ENCODE results near the gene TBC1D22A. TPM values are rescaled to one million over a fixed set of nuclear protein-coding genes. Genes with fewer than 3 reads are reported as not detected.

TBC1D22A gene
- total RNA-seq, 4 donors from 2014 or later, result 15.6 to 21.7 (median 20.5) TPM

DNA sequence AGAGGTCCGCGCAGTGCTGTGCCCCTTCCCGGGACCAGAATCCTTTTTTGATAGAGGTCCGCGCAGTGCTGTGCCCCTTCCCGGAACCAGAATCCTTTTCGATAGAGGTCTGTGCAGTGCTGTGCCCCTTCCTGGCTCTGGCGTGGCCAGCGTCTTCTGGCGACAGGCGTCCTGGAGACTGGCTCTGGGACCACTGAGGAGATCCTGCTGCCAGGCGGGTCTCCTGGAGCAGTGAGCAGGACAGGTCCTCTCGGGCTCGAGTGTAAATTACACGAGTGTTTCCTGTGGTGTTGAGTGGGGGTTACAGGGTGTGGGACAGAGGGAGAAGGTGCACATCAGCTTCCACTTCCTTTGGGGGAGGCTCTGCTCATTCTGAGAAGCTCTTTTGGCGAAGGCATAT, 98.1 kb downstream of the TBC1D22A start:
- intact Hi-C loops (cut with DNase I), result no loop called here
- Histone ChIP-seq H3K4me3 (no peak overlapping the region), H3K9me3 (no peaks in the 10 kb centered on the region), H3K27me3 (no peaks in the 10 kb centered on the region), H3K27ac (no peak overlapping the region), H3K36me3 (no peaks in the 10 kb centered on the region), H3K4me1 (no peaks in the 10 kb centered on the region)
- no peak for TF ChIP-seq POLR2A (IDR thresholded peaks at IDR 0.05)
- TF ChIP-seq, protein P1, sequence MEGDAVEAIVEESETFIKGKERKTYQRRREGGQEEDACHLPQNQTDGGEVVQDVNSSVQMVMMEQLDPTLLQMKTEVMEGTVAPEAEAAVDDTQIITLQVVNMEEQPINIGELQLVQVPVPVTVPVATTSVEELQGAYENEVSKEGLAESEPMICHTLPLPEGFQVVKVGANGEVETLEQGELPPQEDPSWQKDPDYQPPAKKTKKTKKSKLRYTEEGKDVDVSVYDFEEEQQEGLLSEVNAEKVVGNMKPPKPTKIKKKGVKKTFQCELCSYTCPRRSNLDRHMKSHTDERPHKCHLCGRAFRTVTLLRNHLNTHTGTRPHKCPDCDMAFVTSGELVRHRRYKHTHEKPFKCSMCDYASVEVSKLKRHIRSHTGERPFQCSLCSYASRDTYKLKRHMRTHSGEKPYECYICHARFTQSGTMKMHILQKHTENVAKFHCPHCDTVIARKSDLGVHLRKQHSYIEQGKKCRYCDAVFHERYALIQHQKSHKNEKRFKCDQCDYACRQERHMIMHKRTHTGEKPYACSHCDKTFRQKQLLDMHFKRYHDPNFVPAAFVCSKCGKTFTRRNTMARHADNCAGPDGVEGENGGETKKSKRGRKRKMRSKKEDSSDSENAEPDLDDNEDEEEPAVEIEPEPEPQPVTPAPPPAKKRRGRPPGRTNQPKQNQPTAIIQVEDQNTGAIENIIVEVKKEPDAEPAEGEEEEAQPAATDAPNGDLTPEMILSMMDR (IDR thresholded peaks at IDR 0.05), result no peak
- WGBS, 2 donors, result 89 to 98% methylated on average over 4 to 11 of the region's 16 CpGs
- DNase-seq, result no peak

DNA sequence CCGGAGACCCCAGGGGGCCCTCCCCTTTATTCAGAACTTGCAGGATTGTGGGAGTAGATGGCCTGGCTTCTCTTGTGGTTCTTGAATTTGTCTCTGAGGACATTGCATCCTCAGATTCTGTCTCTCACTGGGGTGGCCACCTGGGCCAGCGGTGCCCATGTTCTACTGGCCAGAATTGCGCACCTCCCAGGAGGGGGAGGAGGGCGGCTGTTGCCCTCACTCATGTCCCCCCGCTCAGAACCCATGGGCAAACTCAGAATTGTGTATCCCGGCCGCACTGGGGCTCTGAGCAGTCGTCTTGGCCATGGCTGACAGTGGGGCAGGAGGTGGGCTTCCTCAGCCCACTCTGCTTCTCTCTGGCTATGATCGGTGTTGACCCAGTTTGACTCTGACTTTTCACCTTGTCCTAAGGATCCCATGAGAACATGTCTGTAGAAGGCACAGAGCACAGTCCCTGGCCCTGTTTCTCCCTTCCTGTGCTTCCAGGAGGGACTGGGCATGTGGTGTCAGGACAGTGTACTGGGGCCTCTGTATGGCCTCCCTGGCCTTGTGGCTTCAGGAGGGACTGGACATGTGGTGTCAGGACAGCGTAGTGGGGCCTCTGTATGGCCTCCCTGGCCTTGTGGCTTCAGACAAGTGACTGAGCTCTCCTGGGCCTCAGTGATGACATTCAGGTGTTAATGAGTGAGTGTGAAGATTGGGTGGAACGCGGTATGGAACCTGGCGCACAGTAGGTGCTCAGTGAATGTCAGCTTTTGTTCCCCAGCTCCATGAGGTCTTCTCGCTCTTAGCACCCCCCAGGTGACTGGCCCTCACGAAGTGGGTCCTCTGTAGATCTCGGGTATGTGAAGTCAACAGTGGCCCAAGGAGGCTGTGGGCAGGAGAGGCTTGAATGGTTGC, 99.3 kb downstream of the TBC1D22A start:
- 84 to 88% methylated on average over 7 to 14 of the region's 16 CpGs for WGBS, 2 donors
- H3K4me1 ChIP-seq, result no peaks in the 10 kb centered on the region
- TF ChIP-seq, protein P1 (IDR thresholded peaks at IDR 0.05), result no peak
- H3K36me3 ChIP-seq, result no peaks in the 10 kb centered on the region
- H3K9me3 ChIP-seq, result no peaks in the 10 kb centered on the region
- no peak overlapping the region for H3K27ac ChIP-seq
- intact Hi-C loops (cut with DNase I), result no loop called here
- no peaks in the 10 kb centered on the region for H3K27me3 ChIP-seq
- no peak overlapping the region for H3K4me3 ChIP-seq
- DNase-seq, result no peak

DNA sequence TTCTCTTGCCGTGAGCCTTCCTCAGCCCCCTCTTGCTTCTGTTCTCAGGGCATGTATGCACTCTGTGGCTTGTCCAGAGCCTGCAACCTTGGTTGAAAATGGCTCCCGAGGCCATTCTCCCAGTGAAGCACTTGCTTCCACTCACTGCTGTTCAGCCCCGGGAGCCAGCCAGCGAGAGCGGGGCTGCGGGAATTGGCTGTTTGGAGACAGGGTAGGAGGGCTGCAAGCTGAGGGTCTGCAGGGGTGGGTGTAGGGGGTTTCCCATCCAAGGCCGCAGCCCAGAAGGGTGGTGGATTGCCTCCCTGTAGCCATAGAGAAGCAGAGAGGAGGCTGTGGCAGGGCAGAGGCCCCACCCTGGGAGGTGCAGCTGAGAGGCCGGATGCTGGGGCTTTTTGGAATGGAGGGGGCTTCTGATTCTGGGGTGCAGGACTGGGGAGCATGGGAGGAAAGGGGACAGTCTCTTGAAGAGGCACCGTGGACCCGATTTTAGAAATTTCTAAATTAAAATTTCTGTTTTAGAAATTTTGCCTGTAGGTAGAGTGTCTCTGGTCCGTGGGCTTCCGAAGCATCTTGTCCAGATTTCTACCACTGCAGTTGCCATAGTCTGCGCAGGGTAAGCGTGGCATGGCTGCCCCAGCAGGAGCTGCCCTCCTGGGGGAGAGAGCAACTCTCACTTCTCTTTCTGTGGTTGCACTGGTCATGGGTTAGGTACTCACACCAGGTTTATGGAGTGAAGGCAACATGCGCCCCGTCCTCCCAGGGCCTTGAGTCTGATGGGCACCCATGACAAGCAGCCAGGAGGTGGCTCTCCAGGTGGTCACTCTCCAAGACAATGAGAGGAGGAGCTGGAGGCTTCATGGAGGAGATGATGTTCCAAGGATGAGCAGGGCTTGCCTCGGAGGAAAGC, 100.2 kb downstream of the TBC1D22A start:
- Histone ChIP-seq H3K27ac (no peak overlapping the region), H3K9me3 (no peaks in the 10 kb centered on the region), H3K27me3 (no peaks in the 10 kb centered on the region), H3K4me1 (no peaks in the 10 kb centered on the region), H3K36me3 (no peaks in the 10 kb centered on the region), H3K4me3 (no peak overlapping the region)
- WGBS, 2 donors, result 95 to 96% methylated on average over 10 to 11 of the region's 17 CpGs
- DNase-seq, result no peak
- TF ChIP-seq, protein P1 (IDR thresholded peaks at IDR 0.05), result no peak
- no peak for TF ChIP-seq POLR2A (IDR thresholded peaks at IDR 0.05)
- intact Hi-C loops (cut with DNase I), result no loop called here

DNA sequence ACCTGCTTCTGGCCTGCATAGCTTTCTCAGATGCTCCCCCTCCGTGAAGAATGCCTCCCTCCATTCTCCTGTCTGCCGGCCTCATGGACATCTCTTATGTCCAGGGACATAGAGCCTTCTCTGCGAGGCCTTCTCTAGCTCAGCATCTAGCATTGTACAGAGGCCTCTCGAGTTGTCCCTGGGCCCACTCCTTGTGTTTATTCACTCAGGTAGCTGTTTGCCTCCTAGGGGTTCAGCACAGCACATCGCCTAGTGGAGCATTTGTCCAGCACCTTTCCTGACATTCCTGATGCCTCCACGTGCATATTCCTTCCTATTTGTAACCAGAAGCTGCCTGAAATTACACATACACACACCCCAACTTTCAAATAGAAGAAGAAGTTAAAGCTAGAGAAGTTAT, 101.3 kb downstream of the TBC1D22A start:
- no peak for DNase-seq
- Histone ChIP-seq H3K27me3 (no peaks in the 10 kb centered on the region), H3K27ac (no peak overlapping the region), H3K4me3 (no peak overlapping the region), H3K4me1 (no peaks in the 10 kb centered on the region), H3K36me3 (no peaks in the 10 kb centered on the region), H3K9me3 (no peaks in the 10 kb centered on the region)
- WGBS, 2 donors, result 84 to 85% methylated on average over 6 of the region's 6 CpGs
- TF ChIP-seq, protein P1 (IDR thresholded peaks at IDR 0.05), result no peak
- no peak for TF ChIP-seq POLR2A (IDR thresholded peaks at IDR 0.05)
- intact Hi-C loops (cut with DNase I), result no loop called here
